Stimulated activated CD4-positive, alpha-beta T cell treated with anti-CD3 and anti-CD28 coated beads, Interleukin-2, amount 100 ng/mL, for 4 hours (primary cell): Measurements from ENCODE around the gene PLXNA2.

ENCODE experiments used
- DNase-seq: peaks from one replicate; pipeline ENCODE4 v3.0.0-alpha.2; 2020; ENCODE audit warnings: low read depth

PLXNA2 gene

GRCh38 chr1:208243967-208244916, at the start of gene PLXNA2:
Gene PLXNA2, minus strand, starts transcription at chr1:208244384. Its CDS starts 26,462 bp downstream, at chr1:208217922.
- DNase-seq = peak; percentile 35

GRCh38 chr1:208292908-208293307, 48.7 kb upstream of the PLXNA2 start:
- DNase-seq = no peak

- no peak for DNase-seq
These were observed 47.9 kb upstream of the PLXNA2 start for GRCh38 chr1:208291923-208292711.

GRCh38 chr1:208291129-208291528, 46.9 kb upstream of the PLXNA2 start:
- no peak for DNase-seq

GRCh38 chr1:208289716-208290115, 45.5 kb upstream of the PLXNA2 start:
- DNase-seq = no peak

GRCh38 chr1:208288495-208288894, 44.3 kb upstream of the PLXNA2 start:
- DNase-seq = no peak

- DNase-seq = no peak
These were observed 36.7 kb upstream of the PLXNA2 start for GRCh38 chr1:208280681-208281450.

- DNase-seq = no peak
These were observed 35.8 kb upstream of the PLXNA2 start for GRCh38 chr1:208279826-208280588.

- DNase-seq = no peak
These were observed 34.5 kb upstream of the PLXNA2 start for GRCh38 chr1:208278638-208279037.

GRCh38 chr1:208276757-208277435, 32.7 kb upstream of the PLXNA2 start:
- no peak for DNase-seq

- DNase-seq = no peak
These were observed 30.9 kb upstream of the PLXNA2 start for GRCh38 chr1:208275083-208275482.

- no peak for DNase-seq
These were observed 29.3 kb upstream of the PLXNA2 start for GRCh38 chr1:208273386-208274017.

GRCh38 chr1:208272713-208273112, 28.5 kb upstream of the PLXNA2 start:
- no peak for DNase-seq

GRCh38 chr1:208272311-208272710, 28.1 kb upstream of the PLXNA2 start:
- no peak for DNase-seq

- no peak for DNase-seq
These were observed 27.1 kb upstream of the PLXNA2 start for GRCh38 chr1:208271236-208271635.

- DNase-seq = no peak
These were observed 26.5 kb upstream of the PLXNA2 start for GRCh38 chr1:208270651-208271141.

- no peak for DNase-seq
These were observed 25.1 kb upstream of the PLXNA2 start for GRCh38 chr1:208269338-208269666.

- no peak for DNase-seq
These were observed 24.6 kb upstream of the PLXNA2 start for GRCh38 chr1:208268541-208269337.

GRCh38 chr1:208265525-208265924, 21.3 kb upstream of the PLXNA2 start:
- DNase-seq = no peak

- no peak for DNase-seq
These were observed 20.9 kb upstream of the PLXNA2 start for GRCh38 chr1:208265122-208265469.
